Ascending aorta (tissue), 2 donors: ENCODE data around the gene NETO2. TPM values are rescaled to one million over a fixed set of nuclear protein-coding genes. Genes with fewer than 3 reads are reported as not detected.
A peak's percentile ranks its signal among the peaks of the same experiment; 100 is the strongest.

Experiments used
- DNase-seq, 2 donors: peaks; one replicate each; pipeline ENCODE4 v3.0.0-alpha.2; 2019; ENCODE audit warnings: low spot score in 2 of 2
- H3K27ac ChIP-seq, 2 donors: fragments of 200-600 bp; sonication (generic); one replicate each; pipeline ENCODE4 v1.5.1; 2016 to 2017; ENCODE audit warnings: mild to moderate bottlenecking in 1 of 2
- H3K27me3 ChIP-seq: fragments of 200-600 bp; sonication (generic); one replicate; pipeline ENCODE4 v1.5.1; 2017
- H3K36me3 ChIP-seq, 2 donors: fragments of 200-600 bp; sonication (generic); one replicate each; pipeline ENCODE4 v1.5.1; 2016
- H3K4me1 ChIP-seq, 2 donors: fragments of 200-600 bp; sonication (generic); one replicate each; pipeline ENCODE4 v1.5.1; 2016 to 2017; ENCODE audit warnings: mild to moderate bottlenecking in 1 of 2
- H3K4me3 ChIP-seq, 2 donors: fragments of 200-600 bp; sonication (generic); one replicate each; pipeline ENCODE4 v1.5.1; 2016 to 2017; ENCODE audit warnings: mild to moderate bottlenecking in 1 of 2
- H3K9me3 ChIP-seq, 2 donors: fragments of 200-600 bp; sonication (generic); one replicate each; pipeline ENCODE4 v1.5.1; 2016
- intact Hi-C: fragments of 100-400 bp; cut with DNase I; formaldehyde crosslinking; loops from one replicate; pipeline ENCODE4 v1.15.1; 2023
- total RNA-seq: library from RNA; depleted of rRNA; stranded (reverse); fragments of >200 nt; gene quantifications from one replicate; pipeline ENCODE4 v1.1.0, GENCODE V29; 2016
- TF ChIP-seq, protein P1 (sequence below), 3 experiments: fragments of 200-600 bp in 2 of 3; fragments of 450-650 bp in 1 of 3; sonication (generic) in 2 of 3; IDR thresholded peaks; one replicate each; pipeline ENCODE4 v1.5.1; 2016 to 2019; ENCODE audit warnings: antibody characterized with exemption in 3 of 3, mild to moderate bottlenecking in 1 of 3, moderate library complexity in 1 of 3

NETO2 gene
- total RNA-seq, 1 donor from 2014 or later = 5.9 TPM

DNA sequence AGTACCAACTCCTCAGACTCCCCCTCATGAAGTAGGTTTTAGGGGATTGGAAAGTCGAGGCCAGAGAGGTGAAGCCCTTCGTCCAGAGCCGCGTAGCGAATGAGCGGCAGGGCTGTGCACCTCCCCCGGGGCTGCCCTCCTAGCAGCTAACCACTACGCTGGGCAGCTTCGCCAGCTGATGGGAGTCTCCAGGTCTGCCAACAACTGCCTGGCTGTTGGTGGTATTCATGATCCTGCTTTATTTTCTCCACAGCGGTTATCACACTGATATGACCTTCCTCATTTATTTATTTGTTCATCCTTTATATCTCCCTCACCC is 773 bp upstream of the NETO2 start:
- peaks cover 9% of the 10 kb centered on the region in 2 donors for H3K4me1 ChIP-seq
- DNase-seq = no peak
- intact Hi-C loops = loop anchor here (5.0 kb wide), 2 partner anchors 107 to 1478 kb away; no protein-coding TSS in a partner anchor
- H3K4me3 ChIP-seq = peak overlapping the region; percentile 44 to 77
- no peaks in the 10 kb centered on the region for H3K36me3 ChIP-seq
- H3K27ac ChIP-seq = no peak overlapping the region
- TF ChIP-seq, protein P1, sequence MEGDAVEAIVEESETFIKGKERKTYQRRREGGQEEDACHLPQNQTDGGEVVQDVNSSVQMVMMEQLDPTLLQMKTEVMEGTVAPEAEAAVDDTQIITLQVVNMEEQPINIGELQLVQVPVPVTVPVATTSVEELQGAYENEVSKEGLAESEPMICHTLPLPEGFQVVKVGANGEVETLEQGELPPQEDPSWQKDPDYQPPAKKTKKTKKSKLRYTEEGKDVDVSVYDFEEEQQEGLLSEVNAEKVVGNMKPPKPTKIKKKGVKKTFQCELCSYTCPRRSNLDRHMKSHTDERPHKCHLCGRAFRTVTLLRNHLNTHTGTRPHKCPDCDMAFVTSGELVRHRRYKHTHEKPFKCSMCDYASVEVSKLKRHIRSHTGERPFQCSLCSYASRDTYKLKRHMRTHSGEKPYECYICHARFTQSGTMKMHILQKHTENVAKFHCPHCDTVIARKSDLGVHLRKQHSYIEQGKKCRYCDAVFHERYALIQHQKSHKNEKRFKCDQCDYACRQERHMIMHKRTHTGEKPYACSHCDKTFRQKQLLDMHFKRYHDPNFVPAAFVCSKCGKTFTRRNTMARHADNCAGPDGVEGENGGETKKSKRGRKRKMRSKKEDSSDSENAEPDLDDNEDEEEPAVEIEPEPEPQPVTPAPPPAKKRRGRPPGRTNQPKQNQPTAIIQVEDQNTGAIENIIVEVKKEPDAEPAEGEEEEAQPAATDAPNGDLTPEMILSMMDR (IDR thresholded peaks at IDR 0.05) = no peak
- H3K9me3 ChIP-seq = no peaks in the 10 kb centered on the region
- H3K27me3 ChIP-seq = no peaks in the 10 kb centered on the region

GRCh38 chr16:47142821-47143676 is 696 bp downstream of the NETO2 start:
- no peaks in the 10 kb centered on the region for H3K27me3 ChIP-seq
- H3K27ac ChIP-seq = no peak overlapping the region
- no peaks in the 10 kb centered on the region for H3K9me3 ChIP-seq
- TF ChIP-seq, protein P1 (IDR thresholded peaks at IDR 0.05) = peak in 1 of 3 experiments; percentile 26
- H3K4me3 ChIP-seq = peak overlapping the region; percentile 44 to 77
- H3K36me3 ChIP-seq = no peaks in the 10 kb centered on the region
- intact Hi-C loops = loop anchor here (5.0 kb wide), 2 partner anchors 106 to 1479 kb away; no protein-coding TSS in a partner anchor
- peaks cover 9% of the 10 kb centered on the region in 2 donors for H3K4me1 ChIP-seq
- DNase-seq = peak in 1 of 2 donors; percentile 67

DNA sequence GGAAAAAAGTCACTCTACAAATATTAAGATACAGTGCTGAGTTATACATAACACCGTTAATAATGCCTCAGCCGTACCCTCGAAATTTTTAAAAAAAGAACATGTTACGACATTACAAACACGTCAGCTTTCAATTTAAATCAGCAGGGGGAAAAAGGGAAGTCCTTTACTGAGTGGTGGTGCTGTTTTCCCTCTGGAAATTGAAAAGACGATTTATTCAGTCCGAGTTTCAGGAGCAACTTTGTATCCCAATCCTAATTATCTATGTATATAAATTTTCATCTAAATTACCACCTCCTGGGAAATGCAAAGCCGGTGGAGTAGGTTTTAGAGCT is 1.3 kb downstream of the NETO2 start:
- Histone ChIP-seq H3K27me3 (no peaks in the 10 kb centered on the region), H3K27ac (no peak overlapping the region)
- TF ChIP-seq, protein P1 (IDR thresholded peaks at IDR 0.05) = no peak

GRCh38 chr16:47141773-47142485 is 1.8 kb downstream of the NETO2 start:
- TF ChIP-seq, protein P1 (IDR thresholded peaks at IDR 0.05) = peak; percentile 73 to 89 (median 78)

More for the DNA sequence above, 1.3 kb downstream of the NETO2 start:
- H3K4me1 ChIP-seq = peaks cover 9% of the 10 kb centered on the region in 2 donors
- intact Hi-C loops = loop anchor here (5.0 kb wide), 2 partner anchors 105 to 1480 kb away; no protein-coding TSS in a partner anchor
- H3K36me3 ChIP-seq = no peaks in the 10 kb centered on the region
- H3K4me3 ChIP-seq = peak overlapping the region; percentile 44 to 77
- DNase-seq = no peak
- H3K9me3 ChIP-seq = no peaks in the 10 kb centered on the region

GRCh38 chr16:47140686-47141085 is 3.1 kb downstream of the NETO2 start:
- intact Hi-C loops = loop anchor here (2.0 to 5.0 kb wide), 3 partner anchors 103 to 1482 kb away; no protein-coding TSS in a partner anchor
- Histone ChIP-seq H3K4me1 (peaks cover 9% of the 10 kb centered on the region in 2 donors), H3K4me3 (no peak overlapping the region), H3K36me3 (no peaks in the 10 kb centered on the region), H3K27me3 (no peaks in the 10 kb centered on the region), H3K9me3 (no peaks in the 10 kb centered on the region), H3K27ac (no peak overlapping the region)
- TF ChIP-seq, protein P1 (IDR thresholded peaks at IDR 0.05) = no peak
- no peak for DNase-seq

More at GRCh38 chr16:47141773-47142485, 1.8 kb downstream of the NETO2 start:
- intact Hi-C loops = loop anchor here (2.0 to 5.0 kb wide), 3 partner anchors 105 to 1480 kb away; no protein-coding TSS in a partner anchor
- Histone ChIP-seq H3K4me1 (peaks cover 9% of the 10 kb centered on the region in 2 donors), H3K36me3 (no peaks in the 10 kb centered on the region), H3K27ac (no peak overlapping the region), H3K27me3 (no peaks in the 10 kb centered on the region), H3K4me3 (peak overlapping the region; percentile 44 to 77), H3K9me3 (no peaks in the 10 kb centered on the region)
- peak; percentile 35 to 83 for DNase-seq
